Measurements from ENCODE around the gene PHLDB1.
"Not testable (repeated sequence)": the region's sequence is repeated elsewhere in the genome, so short reads cannot be mapped to it uniquely, and the experiment has no call there.

The PHLDB1 gene

GRCh38 chr11:118607401-118608359 lies at the start of gene PHLDB1:
Gene PHLDB1, plus strand, starts transcription at chr11:118607615. Its CDS starts 6,222 bp downstream, at chr11:118613837.
- peak; percentile 11 for DNase-seq (ENCODE audit: low read depth)

DNA sequence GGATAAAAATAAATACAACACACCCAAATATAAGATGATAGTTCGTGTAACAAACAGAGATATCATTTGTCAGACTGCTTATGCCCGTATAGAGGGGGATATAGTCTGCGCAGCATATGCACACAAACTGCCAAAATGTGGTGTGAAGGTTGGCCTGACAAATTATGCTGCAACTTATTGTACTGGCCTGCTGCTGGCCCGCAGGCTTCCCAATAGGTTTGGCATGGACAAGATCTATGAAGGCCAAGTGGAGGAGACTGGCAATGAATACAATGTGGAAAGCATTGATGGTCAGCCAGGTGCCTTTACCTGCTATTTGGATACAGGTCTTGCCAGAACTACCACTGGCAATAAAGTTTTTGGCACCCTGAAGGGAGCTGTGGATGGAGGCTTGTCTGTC lies 46.6 kb upstream of the PHLDB1 start:
- DNase-seq (ENCODE audit: low read depth) = no peak

- no peak for DNase-seq (ENCODE audit: low read depth)
Measured at GRCh38 chr11:118565051-118565450, 42.4 kb upstream of the PHLDB1 start.

DNA sequence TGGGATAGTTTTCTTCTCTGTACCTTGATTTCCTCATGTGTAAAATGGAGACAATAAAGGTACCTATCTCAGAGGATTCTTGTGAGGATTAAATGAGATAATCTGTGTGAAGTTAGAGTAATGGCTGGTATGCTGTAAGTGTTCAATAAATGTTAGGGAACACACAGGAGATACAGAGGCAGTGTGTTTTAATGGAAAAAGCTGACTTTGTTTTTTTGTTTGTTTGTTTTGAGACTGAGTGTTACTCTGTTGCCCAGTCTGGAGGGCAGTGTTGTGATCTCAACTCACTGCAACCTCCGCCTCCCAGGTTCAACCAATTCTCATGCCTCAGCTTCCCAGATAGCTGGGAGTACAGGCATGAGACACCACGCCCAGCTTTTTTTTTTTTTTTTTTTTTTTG lies 37.7 kb upstream of the PHLDB1 start:
- no peak for DNase-seq (ENCODE audit: low read depth)

DNA sequence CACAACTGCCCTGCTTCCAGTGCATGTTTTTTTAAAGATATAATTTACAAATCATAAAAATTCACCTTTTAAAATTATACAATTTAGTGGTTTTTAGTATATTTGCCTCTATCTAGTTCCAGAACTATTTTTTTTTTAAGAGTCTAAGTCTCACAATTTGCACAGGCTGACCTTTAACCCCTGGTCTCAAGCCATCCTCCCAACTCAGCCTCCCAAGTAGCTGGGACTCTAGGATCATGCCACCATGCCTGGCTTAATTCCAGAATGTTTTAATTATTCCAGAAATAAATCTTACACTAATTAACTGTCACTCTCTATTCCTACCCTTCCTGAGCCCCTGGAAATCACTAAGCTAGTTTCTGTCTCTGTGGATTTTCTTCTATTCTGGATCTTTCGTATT lies 36.6 kb upstream of the PHLDB1 start:
- no peak for DNase-seq (ENCODE audit: low read depth)

GRCh38 chr11:118571701-118572060 lies 35.7 kb upstream of the PHLDB1 start:
- not testable (repeated sequence) for DNase-seq (ENCODE audit: low read depth)

DNA sequence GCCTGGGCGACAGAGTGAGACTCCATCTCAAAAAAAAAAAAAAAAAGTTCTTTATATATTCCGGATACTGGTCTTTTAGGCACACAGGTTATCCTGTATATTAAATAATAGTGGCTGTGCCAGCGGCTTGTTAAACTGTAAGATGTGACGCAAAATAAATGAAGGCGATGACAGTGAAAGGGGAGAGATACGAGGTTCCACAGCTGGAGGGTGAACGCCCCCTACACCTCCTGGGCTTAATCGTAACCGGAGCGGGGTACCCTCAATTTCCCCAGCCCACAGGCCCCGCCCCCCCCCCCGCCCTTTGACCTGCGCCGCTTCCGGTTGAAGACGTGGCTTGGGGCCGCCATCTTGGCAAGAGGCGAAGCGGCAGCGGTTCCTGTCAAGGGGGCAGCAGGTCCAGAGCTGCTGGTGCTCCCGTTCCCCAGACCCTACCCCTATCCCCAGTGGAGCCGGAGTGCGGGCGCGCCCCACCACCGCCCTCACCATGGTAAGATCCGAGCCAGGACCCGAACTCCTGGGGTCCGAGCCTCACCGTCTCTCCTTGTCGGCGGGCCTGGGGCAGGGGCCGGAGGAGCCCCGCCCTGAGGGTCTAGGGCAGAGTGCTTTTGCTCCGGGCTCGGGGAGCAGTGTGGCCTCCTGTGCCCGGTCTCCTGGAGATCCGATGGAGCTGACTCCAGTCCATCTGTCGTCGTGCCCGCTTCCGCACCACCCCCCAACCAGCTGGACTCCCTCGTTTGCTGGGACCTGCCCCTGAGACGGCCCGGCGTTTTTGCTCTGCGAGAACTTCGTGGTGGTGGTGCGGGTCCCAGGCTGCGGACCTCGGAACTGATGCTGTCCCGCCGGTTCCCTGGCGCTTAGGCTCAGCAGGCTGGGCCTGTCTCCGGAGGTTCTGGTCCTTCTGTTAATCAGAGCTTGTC lies 35.1 kb upstream of the PHLDB1 start, which contains the start of gene ARCN1:
TSS of gene ARCN1 (plus strand) at position 349 of the 920 bp plus-strand sequence. CDS start at position 488, 139 bp downstream.
- peak; percentile 75 for DNase-seq (ENCODE audit: low read depth)

- peak; percentile 7 for DNase-seq (ENCODE audit: low read depth)
Measured at GRCh38 chr11:118572981-118573550, 34.3 kb upstream of the PHLDB1 start.

GRCh38 chr11:118574636-118575035 lies 32.8 kb upstream of the PHLDB1 start:
- no peak for DNase-seq (ENCODE audit: low read depth)

DNA sequence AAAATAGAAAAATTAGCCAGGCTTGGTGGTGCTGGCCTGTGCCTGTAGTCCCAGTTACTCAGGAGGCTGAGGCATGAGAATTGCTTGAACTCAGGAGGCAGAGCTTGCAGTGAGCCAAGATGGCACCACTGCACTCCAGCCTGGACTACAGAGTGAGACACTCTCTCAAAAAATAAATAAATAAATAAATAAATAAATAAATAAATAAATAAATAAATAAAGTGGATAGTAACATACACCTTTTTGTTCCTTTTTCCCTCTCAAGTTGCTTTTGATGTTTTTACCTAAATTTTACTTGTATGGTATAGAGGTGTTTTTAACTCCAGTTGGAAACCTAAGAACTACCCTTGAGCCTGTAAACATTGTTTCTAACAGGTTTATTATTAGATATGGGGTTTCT lies 29.4 kb upstream of the PHLDB1 start:
- DNase-seq (ENCODE audit: low read depth) = not testable (repeated sequence)

- DNase-seq (ENCODE audit: low read depth) = no peak
Measured at GRCh38 chr11:118581057-118581456, 26.4 kb upstream of the PHLDB1 start.

DNA sequence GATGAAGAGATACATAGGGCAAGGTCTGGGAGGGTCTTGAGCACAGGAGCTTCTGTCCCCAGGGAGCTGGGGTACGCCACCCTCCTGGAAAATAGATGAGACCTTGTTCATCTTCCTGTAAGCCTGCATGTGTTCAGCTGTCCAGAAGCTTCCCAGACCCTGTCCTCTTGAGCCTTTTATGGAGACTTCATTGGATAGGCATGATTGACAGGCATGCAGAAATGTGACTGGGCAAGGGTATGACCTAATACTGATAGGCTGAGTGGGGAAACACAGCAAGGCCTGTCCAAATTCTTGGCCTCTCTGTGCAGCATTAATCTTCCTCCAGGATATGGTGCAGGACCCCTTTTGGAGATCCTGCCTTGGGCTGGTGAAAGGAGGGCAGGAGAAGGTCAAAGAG lies 19.5 kb upstream of the PHLDB1 start:
- no peak for DNase-seq (ENCODE audit: low read depth)

DNA sequence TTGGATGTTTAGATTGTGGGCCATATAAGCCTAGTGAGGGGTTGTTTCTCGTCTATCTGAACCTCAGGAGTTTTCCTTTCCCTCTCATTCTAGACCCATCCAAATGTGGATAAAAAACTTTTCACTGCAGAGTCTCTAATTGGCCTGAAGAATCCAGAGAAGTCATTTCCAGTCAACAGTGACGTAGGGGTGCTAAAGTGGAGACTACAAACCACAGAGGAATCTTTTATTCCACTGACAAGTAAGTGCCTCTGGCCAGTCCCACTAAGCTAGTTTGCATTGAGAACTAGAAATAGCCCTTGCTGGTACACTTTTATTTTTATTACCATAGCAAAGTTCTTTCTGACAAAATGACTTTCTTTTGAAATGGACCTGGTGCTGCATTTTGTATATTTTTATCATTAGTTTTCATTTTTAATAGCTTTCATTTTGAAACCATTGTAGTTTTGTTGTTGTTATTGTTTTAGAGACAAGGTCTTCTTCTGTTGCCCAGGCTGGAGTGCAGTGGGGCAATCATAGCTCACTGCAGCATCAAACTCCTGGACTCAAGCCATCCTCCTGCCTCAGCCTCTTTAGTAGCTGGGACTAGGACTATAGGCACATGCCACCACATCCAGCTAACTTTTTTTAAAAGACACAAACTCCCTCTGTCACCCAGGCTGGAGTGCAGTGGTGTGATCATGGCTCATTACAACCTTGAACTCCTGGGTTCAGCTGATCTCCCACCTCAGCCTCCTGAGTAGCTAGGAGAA lies 14.6 kb upstream of the PHLDB1 start:
- no peak for DNase-seq (ENCODE audit: low read depth)

DNA sequence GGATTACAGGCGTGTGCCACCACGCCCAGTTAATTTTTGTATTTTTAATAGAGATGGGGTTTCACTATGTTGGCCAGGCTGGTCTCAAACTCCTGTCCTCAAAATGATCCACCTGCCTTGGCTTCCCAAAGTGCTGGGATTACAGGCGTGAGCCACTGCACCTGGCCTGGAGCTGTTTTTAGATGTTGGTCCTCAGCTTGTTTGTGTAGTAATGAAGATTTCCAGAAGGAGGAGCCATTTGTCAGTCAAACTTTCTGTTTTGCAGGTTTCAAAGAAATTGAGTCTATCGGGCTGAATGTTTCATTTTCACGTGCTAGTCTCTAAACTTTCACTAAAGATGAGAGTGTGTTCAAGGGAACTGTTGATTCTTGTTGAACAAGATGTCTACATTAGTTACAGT lies 12.4 kb upstream of the PHLDB1 start:
- not testable (repeated sequence) for DNase-seq (ENCODE audit: low read depth)

DNA sequence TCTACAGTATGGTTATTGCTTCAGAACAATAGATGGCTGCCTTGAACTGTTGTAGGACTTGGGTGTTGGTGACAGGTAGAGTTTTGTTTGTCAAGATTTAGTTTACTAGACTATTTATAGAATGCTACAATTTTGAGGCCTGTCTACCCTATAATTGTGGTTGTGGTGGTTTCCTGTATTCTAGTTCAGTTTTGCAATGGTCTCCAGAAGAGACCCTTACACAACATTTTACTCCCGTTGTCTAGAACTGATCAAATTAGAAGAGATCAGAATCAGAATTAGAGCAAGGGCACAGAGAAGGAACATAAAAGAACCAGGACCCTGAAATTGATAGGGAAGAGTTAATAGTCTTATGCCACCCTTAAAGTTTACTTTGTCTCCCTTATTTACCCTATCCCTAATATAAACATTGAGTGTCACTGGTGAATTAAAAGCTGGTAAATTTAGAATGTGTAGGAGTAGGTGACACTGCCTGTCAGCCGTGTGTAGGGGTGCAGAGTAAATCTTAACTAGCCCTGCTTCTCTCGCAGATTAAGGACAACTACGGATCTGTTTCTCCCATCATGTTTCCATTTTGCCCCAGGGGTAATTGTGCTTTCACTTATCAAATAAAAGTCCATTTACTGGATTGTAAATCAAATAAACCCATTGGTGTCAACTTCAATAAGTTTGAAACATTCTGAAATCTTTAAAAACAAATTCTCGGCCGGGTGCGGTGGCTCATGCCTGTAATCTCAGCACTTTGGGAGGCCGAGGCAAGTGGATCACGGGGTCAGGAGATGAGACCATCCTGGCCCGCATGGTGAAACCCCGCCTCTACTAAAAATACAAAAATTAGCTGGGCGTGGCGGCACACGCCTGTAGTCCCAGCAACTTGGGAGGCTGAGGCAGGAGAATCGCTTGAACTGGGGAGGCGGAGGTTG lies 10.9 kb upstream of the PHLDB1 start:
- DNase-seq (ENCODE audit: low read depth) = no peak

GRCh38 chr11:118597556-118597955 lies 9.9 kb upstream of the PHLDB1 start:
- DNase-seq (ENCODE audit: low read depth) = no peak

DNA sequence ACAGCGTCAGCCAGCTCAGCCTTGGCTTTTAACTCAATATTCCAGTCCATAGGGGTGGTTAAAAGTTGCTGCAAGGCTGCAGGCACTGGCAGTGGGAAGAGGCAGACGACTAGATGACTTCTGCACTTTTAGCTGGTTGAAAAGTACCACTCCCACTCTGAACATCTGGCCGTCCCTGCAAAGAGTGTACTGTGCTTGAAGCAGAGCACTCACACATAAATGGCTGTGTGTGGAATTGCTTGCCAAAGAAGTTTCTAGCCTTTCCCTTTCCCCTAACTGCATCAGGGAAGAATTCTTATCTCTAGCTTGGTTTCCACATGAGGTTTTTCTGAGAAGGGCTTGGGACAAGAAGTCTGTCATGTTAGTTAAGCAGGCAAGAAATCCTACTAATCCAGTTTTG lies 5.1 kb upstream of the PHLDB1 start:
- no peak for DNase-seq (ENCODE audit: low read depth)

DNA sequence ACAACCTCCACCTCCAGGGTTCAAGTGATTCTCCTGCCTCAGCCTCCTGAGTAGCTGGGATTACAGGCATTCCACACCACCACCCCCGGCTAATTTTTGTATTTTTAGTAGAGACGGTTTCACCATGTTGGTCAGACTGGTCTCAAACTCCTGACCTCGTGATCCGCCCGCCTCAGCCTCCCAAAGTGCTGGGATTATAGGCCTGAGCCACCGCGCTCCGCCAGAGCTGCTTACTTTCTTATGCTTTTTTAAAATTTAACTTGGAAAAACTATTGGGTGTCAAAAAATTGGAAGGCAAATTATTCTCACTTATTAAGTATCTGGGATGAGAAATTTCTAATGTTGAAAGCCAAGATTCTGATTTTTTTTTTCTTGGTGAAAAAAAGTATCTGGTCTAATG lies 3.7 kb upstream of the PHLDB1 start:
- DNase-seq (ENCODE audit: low read depth) = not testable (repeated sequence)

GRCh38 chr11:118604566-118604965 lies 2.8 kb upstream of the PHLDB1 start:
- no peak for DNase-seq (ENCODE audit: low read depth)

DNA sequence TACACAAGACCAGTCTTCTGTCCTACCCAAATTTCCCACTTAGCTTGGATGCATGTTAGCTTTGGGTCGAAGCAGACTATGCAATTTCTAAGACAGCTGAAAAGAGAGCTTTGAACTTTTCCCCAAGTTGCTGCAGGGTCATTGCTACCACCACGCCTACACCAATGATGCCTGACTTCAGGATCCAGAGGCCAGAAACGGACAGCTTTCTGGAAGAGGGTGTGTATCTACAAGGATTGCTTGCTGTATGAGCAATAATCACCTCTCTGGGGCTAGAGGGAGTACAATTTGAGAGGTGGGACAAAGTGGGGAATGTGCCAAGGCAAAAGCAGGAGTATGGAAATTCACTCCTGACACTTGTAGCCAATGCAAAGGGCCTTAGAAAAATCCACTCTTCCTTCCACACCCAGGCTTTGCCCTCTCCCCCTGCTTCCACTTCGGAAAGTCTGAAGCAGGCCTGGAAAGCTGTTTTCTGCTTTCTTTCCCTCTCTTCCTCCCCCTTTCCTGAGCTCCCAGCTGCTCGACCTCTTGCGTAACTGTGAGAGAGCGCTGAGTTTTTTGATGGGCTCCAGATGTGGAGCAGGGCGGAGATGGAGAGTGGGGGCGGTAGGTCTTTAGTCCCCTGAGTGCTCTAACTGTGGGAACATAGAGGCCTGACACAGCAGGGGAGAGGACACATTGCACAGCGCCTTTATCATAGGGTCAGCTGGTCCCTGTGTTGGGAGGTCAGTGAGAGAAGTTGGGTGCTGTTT lies 2.1 kb upstream of the PHLDB1 start:
- DNase-seq (ENCODE audit: low read depth) = no peak

Data from activated T-cell treated with anti-CD3 and anti-CD28 coated beads for 24 hours (primary cell).